ENCODE data around the gene SYCP2.
A peak's percentile ranks its signal among the peaks of the same experiment; 100 is the strongest.
"Not testable (repeated sequence)": the region's sequence is repeated elsewhere in the genome, so short reads cannot be mapped to it uniquely, and the experiment has no call there.

The SYCP2 gene

DNA sequence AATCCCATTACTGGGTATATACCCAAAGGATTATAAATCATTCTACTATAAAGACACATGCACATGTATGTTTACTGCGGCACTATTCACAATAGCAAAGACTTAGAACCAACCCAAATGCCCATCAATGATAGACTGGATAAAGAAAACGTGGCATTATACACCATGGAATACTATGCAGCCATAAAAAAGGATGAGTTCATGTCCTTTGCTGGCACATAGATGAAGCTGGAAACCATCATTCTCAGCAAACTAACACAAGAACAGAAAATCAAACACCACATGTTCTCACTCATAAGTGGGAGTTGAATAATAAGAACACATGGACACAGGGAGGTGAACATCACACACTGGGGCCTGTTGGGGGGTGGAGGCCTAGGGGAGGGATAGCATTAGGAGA is 43.4 kb downstream of the SYCP2 start:
- not testable (repeated sequence) for FAIRE-seq

GRCh38 chr20:59888050-59888449 is 45.4 kb downstream of the SYCP2 start:
- no peak for FAIRE-seq

DNA sequence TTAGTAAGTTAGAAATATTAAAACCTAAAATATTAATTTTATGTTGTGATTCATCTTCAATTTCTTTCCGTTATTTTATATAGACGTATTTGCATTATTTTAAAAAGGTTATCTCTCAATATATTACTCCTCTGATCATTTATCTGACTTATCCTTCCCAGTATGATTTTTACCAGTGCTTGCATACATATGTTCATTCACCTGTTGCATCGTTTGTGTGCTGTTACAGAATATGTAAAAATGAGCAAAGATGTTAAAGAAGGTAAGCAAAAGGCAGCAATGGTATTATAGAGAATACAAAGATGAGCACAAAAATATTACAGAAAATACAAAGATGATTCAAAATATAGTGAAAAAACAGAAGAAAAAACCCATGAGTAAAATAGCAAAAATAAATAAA is 48.9 kb downstream of the SYCP2 start:
- no peak for FAIRE-seq

- peak; percentile 74 for FAIRE-seq
These were observed 53.2 kb downstream of the SYCP2 start for GRCh38 chr20:59880198-59880597.

DNA sequence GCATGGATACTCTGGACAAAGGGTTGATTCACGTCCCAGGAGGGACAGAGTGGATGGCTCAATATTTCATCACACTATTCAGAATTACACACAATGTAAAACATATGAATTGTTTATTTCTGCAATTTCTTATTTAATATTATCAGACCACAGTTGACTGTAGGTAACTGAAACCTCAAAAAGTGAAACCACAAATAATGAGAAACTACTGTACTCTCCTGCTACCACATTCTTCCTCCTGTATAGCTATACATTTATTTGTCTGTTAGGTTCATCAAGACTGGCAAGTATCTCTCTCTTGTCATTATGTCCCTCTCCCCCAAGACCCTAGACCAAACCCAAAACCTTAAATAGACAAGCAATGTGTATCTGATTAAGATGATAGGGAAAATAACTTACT is 60.0 kb downstream of the SYCP2 start:
- FAIRE-seq = no peak

DNA sequence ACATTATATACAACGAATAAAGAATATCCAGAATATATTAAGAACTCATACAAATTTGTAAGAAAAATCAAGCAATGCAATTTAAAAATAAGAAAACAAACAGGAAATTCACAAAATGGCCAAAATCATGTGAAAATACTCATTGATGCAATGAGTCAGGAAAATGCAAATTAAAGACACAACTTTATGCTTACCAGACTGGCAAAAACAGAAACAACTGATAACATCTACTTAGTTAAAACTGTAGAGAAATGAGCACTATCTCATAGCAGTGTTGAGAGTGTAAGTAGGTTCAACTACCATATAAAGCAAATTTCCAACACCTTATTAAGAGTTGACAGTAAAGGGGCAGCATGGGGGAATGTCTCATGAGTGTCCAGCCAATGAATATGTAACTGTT is 62.3 kb downstream of the SYCP2 start:
- FAIRE-seq = no peak

- no peak for FAIRE-seq
These were observed 67.1 kb downstream of the SYCP2 start for GRCh38 chr20:59866338-59866737.

- FAIRE-seq = no peak
These were observed 68.7 kb downstream of the SYCP2 start for GRCh38 chr20:59864726-59865125.

DNA sequence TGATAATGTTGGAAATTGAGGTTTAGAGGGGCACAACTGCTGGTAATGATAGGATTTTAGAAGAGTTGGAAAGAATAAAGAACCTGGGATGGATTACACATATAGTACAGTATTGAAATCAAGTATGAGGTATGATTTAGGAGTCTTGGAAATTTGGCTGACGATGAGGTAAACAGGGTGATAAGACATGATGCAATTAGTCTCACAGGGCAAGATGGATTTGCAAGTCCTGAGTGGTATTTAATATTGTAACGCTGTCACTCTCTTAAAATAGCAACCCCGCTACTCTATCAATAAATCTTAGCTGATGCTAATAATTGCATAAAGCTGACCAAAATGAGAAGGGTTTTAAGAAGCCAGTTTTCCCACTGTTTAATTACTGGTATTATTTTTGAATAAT is 70.4 kb downstream of the SYCP2 start:
- FAIRE-seq = no peak

DNA sequence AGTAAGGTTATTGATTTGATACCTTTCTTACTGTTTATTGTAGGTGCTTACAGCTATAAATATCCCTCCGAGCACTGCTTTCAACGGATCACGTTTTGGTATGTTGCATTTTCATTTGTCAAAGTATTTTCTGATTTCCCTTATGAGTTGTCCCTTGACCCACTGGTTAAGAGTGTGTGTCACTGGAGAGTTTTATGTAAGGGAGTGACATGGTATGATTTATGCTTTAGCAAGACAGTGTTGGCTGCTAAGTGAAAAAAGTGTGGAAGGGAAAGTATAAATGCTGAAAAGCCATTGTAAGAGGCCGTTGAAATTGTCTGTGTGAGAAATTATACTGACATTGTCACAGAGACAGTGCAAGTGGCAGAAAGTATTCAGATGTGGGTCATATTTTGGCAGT is 72.0 kb downstream of the SYCP2 start:
- FAIRE-seq = no peak

DNA sequence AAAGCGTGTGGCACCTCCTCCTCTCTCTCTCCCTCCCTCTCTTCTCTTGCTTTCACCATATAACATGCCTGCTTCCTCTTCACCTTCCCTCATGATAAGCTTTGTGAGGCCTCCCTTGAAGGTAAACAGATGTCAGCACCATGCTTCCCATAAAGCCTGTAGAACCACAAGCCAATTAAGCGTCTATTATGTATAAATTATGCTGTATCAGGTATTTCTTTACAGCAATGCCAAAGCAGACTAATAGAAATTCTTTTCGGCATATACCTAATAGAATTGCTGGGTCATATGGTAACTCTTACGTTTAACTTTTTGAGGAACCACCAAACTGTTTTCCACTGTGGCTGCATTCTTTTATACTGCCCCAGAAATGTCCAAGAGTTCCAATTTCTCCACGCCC is 75.0 kb downstream of the SYCP2 start:
- FAIRE-seq = no peak

DNA sequence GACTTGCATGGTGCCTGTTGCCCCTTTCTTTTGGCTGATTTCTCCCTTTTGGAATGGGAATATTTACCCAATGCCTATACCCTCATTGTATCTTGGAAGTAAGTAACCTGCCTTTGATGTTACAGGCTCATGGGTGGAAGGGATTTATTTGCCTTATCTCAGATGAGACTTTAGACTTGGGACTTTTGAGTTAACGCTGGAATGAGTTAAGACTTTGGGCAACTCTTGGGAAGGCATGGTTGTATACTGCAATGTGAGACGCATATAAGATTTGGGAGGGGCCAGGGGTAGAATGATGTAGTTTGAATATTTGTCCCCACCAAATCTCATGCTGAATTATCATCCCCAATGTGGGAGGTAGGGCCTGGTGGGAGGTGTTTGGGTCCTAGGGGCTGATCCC is 75.5 kb downstream of the SYCP2 start:
- no peak for FAIRE-seq

DNA sequence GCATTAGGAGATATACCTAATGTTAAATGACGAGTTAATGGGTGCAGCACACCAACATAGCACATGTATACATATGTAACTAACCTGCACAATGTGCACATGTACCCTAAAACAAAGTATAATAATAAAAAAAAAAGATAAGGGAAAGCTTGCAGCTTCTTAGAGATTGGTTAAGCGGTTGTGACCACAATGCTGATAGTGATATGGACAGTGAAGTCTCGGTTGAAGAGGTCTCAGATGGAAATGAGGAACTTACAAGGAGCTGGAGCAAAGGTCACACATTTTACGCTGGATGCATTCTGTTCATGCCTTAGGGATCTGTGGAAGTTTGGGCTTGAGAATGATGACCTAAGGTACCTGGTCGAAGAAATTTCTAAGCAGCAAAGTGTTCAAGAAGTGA is 76.5 kb downstream of the SYCP2 start:
- not testable (repeated sequence) for FAIRE-seq

GRCh38 chr20:59856526-59856925 is 76.9 kb downstream of the SYCP2 start:
- FAIRE-seq = not testable (repeated sequence)

DNA sequence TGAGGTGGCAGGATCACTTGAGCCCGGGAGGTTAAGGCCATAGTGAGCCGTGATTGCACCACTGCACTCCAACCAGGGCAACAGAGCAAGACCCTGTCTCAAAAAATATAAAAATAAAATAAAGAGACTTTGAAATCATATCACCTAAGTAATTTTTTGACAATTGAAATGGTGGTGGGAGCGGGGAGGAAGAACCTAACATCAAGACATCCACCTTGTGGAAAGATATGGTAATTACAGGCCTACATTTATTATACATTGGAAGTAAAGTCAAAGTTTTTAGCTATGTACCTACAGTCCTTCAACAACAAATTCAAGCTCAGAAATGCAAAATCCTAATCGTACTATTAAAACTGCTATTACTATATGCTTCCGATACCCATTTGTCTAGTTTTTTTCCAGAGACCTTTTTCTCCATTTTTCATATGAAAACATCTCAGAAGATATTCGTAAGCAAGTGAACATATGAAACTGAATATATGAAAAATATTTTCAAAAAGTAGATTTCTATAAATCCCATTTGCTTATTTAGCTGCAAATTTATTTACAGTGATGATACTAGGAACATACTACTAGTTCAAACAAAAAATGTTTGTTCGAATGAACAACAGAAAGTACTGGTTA is 83.3 kb downstream of the SYCP2 start:
- FAIRE-seq = peak; percentile 89

GRCh38 chr20:59848182-59848581 is 85.3 kb downstream of the SYCP2 start:
- no peak for FAIRE-seq

- FAIRE-seq = no peak
These were observed 88.0 kb downstream of the SYCP2 start for GRCh38 chr20:59845472-59845871.

GRCh38 chr20:59839400-59839799 is 94.0 kb downstream of the SYCP2 start:
- FAIRE-seq = no peak

GRCh38 chr20:59837623-59838394 is 95.6 kb downstream of the SYCP2 start:
- FAIRE-seq = no peak

DNA sequence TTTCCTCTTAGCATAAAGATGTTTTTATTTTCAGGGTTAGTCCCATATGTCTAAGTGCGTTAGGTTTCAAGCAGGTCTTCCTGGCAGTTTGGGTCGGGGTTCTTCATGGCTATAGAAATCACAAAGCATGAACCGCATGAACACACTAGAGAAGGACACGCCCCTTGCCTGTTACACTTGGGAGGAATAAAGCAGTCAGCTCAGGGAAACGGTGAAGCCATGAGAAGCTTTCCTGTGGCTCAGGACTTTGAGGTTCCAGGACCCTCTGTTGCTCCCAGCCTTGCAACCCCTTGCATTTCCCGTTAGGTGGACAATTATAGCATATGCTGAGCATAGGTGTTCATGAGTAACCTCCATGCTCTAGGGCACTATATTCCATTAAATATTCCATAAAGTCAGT is 96.7 kb downstream of the SYCP2 start:
- no peak for FAIRE-seq

- FAIRE-seq = no peak
These were observed 97.7 kb downstream of the SYCP2 start for GRCh38 chr20:59835448-59836395.

DNA sequence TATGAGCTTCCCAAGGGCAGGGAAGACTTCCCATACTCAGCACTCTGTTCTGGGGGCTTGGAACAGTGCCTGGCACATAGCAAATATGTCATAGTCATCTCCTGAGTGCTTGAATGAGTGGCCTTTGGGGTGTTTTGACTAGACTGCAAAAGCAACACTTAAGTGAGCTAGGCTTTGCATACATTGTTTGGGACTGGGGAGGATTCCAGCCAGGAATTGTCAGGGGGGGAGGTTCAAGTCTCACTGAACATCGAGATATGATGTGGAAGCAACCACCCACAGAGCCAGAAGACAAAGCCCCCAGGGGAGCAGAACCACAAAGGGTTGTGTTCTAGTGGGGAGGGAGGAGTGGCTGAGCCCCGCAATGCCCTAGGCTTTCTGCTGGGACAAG is 98.4 kb downstream of the SYCP2 start:
- no peak for FAIRE-seq
